ENCODE results near the gene SUFU.
A peak's percentile ranks its signal among the peaks of the same experiment; 100 is the strongest.
"Not testable (repeated sequence)": the region's sequence is repeated elsewhere in the genome, so short reads cannot be mapped to it uniquely, and the experiment has no call there.

Gene SUFU

GRCh38 chr10:102508506-102508905 is 4.7 kb downstream of the SUFU start:
- DNase-seq (ENCODE audit: low read depth, low spot score): no peak
- peak overlapping the region; percentile 57 for H3K27ac ChIP-seq

- peak overlapping the region; percentile 57 for H3K27ac ChIP-seq
- peak; percentile 48 for DNase-seq (ENCODE audit: low read depth, low spot score)
These were observed 5.6 kb downstream of the SUFU start for GRCh38 chr10:102509387-102509786.

- no peak overlapping the region for H3K27ac ChIP-seq
- no peak for DNase-seq (ENCODE audit: low read depth, low spot score)
These were observed 8.0 kb downstream of the SUFU start for GRCh38 chr10:102511583-102512274.

- no peak for DNase-seq (ENCODE audit: low read depth, low spot score)
- H3K27ac ChIP-seq: no peak overlapping the region
These were observed 10.9 kb downstream of the SUFU start for GRCh38 chr10:102514487-102515311.

DNA sequence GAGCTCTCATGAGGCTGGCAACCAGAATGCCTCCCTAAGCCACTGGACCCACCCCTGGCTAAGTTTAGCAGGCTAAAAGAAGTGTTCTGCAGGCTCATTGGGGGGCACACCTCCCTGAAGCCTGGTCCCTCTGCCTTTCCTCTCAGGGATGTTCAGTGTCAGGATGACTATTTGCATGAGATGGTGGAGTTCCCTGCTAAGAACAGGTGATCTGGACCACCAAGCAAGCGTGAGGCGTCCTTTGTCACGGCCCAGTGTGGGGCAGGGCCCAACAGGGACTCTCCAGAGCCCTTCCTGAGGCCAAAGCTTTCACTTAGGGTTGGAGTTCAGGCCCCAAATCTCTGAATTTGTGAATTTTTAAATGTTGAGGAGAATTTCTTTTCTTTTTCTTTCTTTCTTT is 12.0 kb downstream of the SUFU start:
- H3K27ac ChIP-seq: no peak overlapping the region
- no peak for DNase-seq (ENCODE audit: low read depth, low spot score)

DNA sequence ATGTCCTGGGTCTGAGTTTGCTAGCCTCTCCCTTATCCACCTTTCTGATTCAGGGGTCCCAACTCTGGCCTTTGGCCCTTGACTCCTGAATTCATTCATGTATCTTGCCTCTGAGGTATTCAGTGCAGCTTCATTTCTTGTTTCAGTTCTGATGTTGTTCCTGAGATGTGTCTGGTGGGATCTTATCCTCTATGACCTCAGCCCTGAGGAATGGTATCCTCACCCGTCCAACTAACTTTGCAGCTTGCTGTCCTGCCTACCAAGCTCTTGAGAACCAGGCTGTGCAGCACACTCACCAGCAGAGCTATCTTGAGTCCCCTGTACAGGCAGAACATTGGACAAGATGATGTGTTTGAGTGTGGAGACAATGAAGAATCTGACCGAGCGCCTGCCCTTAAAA is 13.8 kb downstream of the SUFU start:
- H3K27ac ChIP-seq: no peak overlapping the region
- DNase-seq (ENCODE audit: low read depth, low spot score): no peak

GRCh38 chr10:102519246-102519825 is 15.6 kb downstream of the SUFU start:
- no peak for DNase-seq (ENCODE audit: low read depth, low spot score)

DNA sequence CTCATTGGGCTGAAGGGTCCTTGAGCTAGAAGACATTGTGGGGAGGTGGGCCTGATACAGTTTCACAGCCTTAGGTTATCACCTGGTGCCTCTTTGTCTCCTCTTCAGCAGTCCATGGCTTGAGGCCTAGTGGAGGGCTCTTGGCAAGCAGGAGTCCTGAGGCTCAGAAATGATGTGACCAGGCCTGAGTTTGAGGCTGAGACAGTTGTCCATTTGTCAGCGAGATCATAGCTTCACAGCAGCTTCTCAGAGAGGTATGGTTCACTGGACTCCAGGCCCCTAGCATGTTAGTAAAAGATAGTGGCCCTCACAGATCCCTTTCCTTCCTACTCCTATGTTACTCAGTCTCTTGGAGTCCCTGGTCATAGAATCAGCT is 19.1 kb downstream of the SUFU start:
- no peak overlapping the region for H3K27ac ChIP-seq
- no peak for DNase-seq (ENCODE audit: low read depth, low spot score)

More at GRCh38 chr10:102519246-102519825, 15.6 kb downstream of the SUFU start:
- H3K27ac ChIP-seq: no peak overlapping the region

DNA sequence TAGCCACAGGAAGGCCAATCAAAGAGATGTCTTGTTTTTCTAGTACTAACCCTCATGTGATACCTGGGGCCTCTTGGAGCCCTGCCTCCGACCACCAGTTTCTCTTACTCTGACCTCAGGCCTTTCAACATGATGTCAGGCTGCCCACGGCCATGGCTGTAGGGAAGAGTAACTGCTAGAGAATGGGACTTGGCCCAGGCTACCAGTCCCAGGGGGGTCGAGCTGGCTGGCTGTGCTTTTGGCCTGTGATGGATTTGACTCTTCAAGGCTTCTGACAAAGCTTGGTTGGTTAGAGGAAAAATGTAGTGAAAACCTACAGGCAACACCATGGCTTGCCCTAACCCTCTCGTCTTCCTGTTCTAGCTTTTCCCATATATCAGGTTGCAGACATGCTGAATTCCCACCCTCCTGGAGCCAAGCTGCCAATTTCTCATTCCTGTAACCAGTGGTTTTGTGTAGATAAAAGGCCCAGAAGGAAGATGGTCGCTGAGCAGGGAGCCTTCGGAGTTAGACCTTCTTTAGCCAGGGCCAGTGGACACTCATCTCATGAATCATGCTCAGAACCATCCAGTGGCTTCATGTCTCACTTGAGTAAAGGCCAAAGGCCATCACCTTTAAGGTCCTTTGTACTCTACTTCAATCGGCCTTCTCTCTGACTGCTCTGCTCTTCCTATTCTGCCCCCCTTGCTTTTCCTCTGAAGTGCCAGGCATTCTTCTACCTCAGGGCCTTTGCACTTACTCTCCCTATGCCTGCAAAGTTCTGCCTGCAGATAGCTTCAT is 19.7 kb downstream of the SUFU start:
- DNase-seq (ENCODE audit: low read depth, low spot score): no peak
- no peak overlapping the region for H3K27ac ChIP-seq

DNA sequence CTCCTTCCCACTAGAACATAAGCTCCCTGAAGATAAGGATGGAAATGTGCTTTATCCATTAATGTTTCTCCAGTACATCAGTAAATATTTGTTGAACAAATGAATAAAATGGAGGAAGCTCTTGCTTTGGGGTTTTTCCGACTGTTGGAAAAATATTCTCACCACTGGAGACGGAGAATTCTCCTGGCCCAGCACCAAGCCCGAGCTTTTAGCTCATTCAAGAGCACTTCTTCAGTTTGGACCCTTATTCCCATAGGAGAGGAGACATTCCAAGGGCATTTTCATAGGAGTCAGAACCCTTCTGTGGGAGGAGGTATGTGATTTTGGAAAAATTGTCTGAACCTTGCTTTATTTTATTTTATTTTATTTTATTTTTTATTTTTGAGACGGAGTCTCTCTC is 21.0 kb downstream of the SUFU start:
- no peak for DNase-seq (ENCODE audit: low read depth, low spot score)
- H3K27ac ChIP-seq: no peak overlapping the region

GRCh38 chr10:102527546-102527945 is 23.8 kb downstream of the SUFU start:
- DNase-seq (ENCODE audit: low read depth, low spot score): no peak
- H3K27ac ChIP-seq: no peak overlapping the region

GRCh38 chr10:102534333-102534732 is 30.6 kb downstream of the SUFU start:
- no peak for DNase-seq (ENCODE audit: low read depth, low spot score)
- no peak overlapping the region for H3K27ac ChIP-seq

GRCh38 chr10:102534966-102535365 is 31.2 kb downstream of the SUFU start:
- H3K27ac ChIP-seq; DNase-seq (ENCODE audit: low read depth, low spot score): not testable (repeated sequence)

DNA sequence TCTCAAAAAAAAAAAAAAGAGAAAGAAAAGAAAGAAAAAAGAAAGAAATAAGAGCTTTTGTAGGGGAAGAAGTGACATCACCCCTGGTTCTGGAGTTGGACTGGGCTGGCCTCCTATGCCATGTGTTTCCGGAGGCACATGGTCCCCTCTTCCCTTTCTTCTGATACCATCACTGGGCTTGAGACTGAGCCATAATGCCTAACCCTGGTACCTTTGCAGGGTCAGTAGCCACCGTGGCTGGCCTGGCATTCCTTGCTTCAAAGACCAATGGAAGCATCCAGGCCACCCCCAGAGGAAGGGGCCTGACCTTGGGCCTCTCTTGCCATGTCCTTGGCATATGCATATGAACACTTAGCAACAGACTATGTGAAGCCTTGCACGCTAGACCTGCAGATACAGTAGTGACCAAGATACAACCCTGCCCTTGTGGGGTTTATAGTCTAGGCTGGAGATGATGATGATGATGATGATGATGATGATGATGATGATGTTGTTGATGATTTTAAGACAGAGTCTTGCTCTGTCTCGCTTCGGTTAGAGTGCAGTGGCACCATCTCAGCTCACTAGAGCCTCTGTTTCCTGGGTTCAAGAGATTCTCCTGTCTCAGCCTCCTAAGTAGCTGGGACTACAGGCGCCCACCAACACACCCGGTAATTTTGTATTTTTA is 31.8 kb downstream of the SUFU start:
- H3K27ac ChIP-seq: no peak overlapping the region
- no peak for DNase-seq (ENCODE audit: low read depth, low spot score)

DNA sequence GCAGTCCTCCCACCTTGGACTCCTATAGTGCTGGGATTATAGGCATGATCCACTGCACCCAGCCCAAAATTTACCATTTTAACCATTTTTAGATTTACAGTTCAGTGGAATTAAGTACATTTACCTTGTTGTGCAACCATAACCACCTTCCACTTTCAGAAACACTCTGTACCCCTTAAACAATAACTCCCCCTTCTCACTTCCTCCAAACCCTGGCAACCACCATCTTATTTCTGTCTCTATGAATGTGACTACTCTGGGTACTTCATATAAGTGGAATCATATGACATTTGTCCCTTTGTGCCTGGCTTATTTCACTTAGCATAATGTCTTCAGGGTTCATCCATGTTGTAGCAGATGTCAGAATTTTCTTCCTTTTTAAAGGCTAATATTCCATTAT is 33.6 kb downstream of the SUFU start:
- H3K27ac ChIP-seq: no peak overlapping the region
- DNase-seq (ENCODE audit: low read depth, low spot score): no peak

GRCh38 chr10:102537948-102538347 is 34.2 kb downstream of the SUFU start:
- no peak for DNase-seq (ENCODE audit: low read depth, low spot score)

DNA sequence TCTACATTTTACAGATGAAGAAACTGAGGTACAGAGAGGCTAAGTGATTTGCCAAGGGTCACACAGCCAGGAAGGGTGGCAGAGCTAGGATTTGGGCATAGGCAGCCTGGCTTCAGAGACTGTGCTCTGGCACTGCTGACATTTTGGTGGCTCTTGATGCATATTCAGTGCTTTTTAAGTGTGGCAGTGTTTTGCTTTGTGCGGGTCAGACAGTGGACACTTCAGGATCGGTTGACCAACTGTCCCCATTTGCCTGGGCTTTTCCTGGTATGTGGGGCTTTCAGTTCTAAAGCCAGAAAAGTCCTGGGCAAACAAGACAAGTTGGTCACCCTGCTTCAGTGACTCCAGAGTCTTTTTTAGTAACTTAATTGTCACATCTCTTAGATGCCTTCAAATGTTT is 35.0 kb downstream of the SUFU start:
- no peak for DNase-seq (ENCODE audit: low read depth, low spot score)
- no peak overlapping the region for H3K27ac ChIP-seq

More at GRCh38 chr10:102537948-102538347, 34.2 kb downstream of the SUFU start:
- H3K27ac ChIP-seq: no peak overlapping the region

- no peak for DNase-seq (ENCODE audit: low read depth, low spot score)
- H3K27ac ChIP-seq: no peak overlapping the region
These were observed 36.3 kb downstream of the SUFU start for GRCh38 chr10:102540023-102540422.

GRCh38 chr10:102542800-102543418 is 39.1 kb downstream of the SUFU start:
- no peak for DNase-seq (ENCODE audit: low read depth, low spot score)
- no peak overlapping the region for H3K27ac ChIP-seq
